Measurements from ENCODE around the gene MYL7. TPM values are rescaled to one million over a fixed set of nuclear protein-coding genes. Genes with fewer than 3 reads are reported as not detected.
A peak's percentile ranks its signal among the peaks of the same experiment; 100 is the strongest.
"Not testable (repeated sequence)": the region's sequence is repeated elsewhere in the genome, so short reads cannot be mapped to it uniquely, and the experiment has no call there.

MYL7 gene
- total RNA-seq, 1 donor from 2014 or later: not detected

- DNase-seq (ENCODE audit: low read depth): no peak
- TF ChIP-seq, protein P1, sequence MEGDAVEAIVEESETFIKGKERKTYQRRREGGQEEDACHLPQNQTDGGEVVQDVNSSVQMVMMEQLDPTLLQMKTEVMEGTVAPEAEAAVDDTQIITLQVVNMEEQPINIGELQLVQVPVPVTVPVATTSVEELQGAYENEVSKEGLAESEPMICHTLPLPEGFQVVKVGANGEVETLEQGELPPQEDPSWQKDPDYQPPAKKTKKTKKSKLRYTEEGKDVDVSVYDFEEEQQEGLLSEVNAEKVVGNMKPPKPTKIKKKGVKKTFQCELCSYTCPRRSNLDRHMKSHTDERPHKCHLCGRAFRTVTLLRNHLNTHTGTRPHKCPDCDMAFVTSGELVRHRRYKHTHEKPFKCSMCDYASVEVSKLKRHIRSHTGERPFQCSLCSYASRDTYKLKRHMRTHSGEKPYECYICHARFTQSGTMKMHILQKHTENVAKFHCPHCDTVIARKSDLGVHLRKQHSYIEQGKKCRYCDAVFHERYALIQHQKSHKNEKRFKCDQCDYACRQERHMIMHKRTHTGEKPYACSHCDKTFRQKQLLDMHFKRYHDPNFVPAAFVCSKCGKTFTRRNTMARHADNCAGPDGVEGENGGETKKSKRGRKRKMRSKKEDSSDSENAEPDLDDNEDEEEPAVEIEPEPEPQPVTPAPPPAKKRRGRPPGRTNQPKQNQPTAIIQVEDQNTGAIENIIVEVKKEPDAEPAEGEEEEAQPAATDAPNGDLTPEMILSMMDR (conservative IDR thresholded peaks at IDR 0.05; ENCODE audit: low read depth, low read length): no peak
- H3K4me3 ChIP-seq (ENCODE audit: low read depth, low read length): no peak overlapping the region
These were observed 36.5 kb upstream of the MYL7 start for GRCh38 chr7:44177570-44178131.

GRCh38 chr7:44176486-44176885, 35.4 kb upstream of the MYL7 start:
- TF ChIP-seq, protein P1 (conservative IDR thresholded peaks at IDR 0.05; ENCODE audit: low read depth, low read length): no peak
- H3K4me3 ChIP-seq (ENCODE audit: low read depth, low read length): no peak overlapping the region
- DNase-seq (ENCODE audit: low read depth): no peak

DNA sequence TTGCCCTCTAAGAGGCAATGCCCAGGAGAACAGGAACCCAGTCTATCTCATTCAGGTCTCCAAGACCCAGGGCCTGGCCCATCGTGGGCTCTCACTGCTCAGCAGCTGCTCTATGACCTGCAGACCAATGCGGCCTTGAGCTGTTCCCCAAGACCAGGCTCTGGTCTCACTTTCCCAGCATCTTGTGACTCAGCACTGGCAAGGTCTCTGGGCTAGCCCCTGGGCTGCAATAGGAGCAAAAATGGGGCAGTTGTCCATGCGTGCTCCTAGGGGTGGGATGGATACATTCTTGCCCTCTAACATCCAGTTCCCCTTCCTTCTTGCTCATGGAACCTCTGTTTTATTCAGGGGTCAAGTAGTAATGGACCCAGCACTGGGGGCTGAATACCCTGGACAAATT, 34.6 kb upstream of the MYL7 start:
- DNase-seq (ENCODE audit: low read depth): no peak
- TF ChIP-seq, protein P1 (conservative IDR thresholded peaks at IDR 0.05; ENCODE audit: low read depth, low read length): no peak
- no peak overlapping the region for H3K4me3 ChIP-seq (ENCODE audit: low read depth, low read length)

DNA sequence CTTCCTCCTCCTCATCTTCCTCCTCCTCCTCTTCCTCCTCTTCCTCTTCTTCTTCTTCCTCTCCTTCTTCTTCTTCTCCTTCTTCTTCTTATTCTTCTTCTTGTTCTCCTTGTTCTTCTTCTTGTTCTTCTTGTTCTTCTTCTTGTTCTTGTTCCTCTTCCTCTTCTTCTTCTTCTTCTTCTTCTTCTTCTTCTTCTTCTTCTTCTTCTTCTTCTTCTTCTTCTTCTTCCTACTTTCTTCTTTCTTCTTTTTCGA, 33.5 kb upstream of the MYL7 start:
- H3K4me3 ChIP-seq (ENCODE audit: low read depth, low read length); DNase-seq (ENCODE audit: low read depth): not testable (repeated sequence)

GRCh38 chr7:44173911-44174693, 33.0 kb upstream of the MYL7 start:
- TF ChIP-seq, protein P1 (conservative IDR thresholded peaks at IDR 0.05; ENCODE audit: low read depth, low read length): no peak
- H3K4me3 ChIP-seq (ENCODE audit: low read depth, low read length): no peak overlapping the region
- no peak for DNase-seq (ENCODE audit: low read depth)

DNA sequence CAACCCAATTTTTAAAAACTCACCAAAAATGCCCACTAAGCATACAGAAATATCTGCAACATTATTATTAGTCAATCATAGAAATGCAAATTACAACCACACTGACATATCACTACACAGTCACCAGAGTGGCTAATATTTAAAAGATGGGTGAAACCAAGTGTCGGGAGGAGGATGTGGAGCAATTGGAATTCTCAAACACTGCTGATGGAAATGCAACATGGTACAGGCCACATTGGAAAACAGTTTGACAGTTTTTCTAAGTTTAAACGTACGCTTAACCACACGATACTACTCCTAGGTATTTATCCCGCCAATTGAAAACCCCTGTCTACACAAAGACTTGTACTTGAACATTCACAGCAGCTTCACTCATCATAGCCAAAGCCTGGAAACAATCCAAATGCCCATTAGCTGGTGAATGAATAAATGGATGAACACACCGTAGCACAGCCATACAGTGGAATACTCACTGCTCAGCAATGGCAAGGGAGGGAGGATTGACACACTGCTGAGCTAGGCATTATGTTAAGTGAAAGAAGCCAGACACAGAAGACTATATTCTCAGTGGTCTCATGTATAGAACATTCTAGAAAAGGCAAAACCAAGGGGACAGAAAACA, 31.8 kb upstream of the MYL7 start:
- DNase-seq (ENCODE audit: low read depth): peak; percentile 94
- TF ChIP-seq, protein P1 (conservative IDR thresholded peaks at IDR 0.05; ENCODE audit: low read depth, low read length): no peak
- no peak overlapping the region for H3K4me3 ChIP-seq (ENCODE audit: low read depth, low read length)

DNA sequence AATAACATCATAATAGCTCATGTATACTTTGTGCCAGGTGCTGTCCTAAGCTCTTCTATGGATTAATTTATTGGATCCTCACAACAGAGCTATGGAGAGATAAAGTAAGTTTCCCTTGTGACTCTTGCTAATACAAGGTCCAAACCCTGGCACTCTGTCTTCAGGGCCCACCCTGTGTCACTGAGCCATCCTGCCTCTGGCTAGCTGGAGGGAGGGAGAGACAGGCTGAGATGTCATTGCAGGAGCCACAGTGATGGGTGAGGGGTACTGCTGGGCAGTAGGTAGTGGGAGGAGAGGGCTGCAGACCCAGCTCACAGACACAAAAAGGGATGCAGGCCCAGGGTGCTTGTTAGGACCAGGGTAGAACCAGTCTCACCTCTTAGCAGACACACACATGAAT, 31.2 kb upstream of the MYL7 start:
- no peak overlapping the region for H3K4me3 ChIP-seq (ENCODE audit: low read depth, low read length)
- TF ChIP-seq, protein P1 (conservative IDR thresholded peaks at IDR 0.05; ENCODE audit: low read depth, low read length): no peak
- no peak for DNase-seq (ENCODE audit: low read depth)

DNA sequence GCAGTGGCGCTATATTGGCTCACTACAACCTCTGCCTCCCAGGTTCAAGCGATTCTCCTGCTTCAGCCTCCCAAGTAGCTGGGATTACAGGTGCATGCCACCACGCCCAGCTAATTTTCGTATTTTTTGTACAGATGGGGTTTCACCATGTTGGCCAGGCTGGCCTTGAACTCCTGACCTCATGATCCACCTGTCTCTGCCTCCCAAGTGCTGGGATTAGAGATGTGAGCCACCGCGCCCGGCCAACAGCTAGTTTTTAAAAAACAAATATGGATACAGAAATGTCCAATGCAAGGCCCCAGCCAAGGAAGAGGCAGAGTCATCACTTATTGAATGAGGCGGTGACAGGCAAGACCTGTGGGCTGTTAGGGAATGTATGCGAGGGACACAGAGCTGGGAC, 30.8 kb upstream of the MYL7 start:
- DNase-seq (ENCODE audit: low read depth); H3K4me3 ChIP-seq (ENCODE audit: low read depth, low read length): not testable (repeated sequence)

Measured in epithelial cell of proximal tubule (primary cell).